Measurements from ENCODE around the gene SPATA33. TPM values are rescaled to one million over a fixed set of nuclear protein-coding genes. Genes with fewer than 3 reads are reported as not detected.
"Not testable (repeated sequence)": the region's sequence is repeated elsewhere in the genome, so short reads cannot be mapped to it uniquely, and the experiment has no call there.

Gene SPATA33
- total and polyA plus RNA-seq, 4 donors = 5.4 to 19.1 (median 8.8) TPM

GRCh38 chr16:89624777-89625761, 32.6 kb upstream of the SPATA33 start:
- WGBS, 2 donors = 59 to 65% methylated on average over 21 of the region's 21 CpGs
- no peak for ATAC-seq (ENCODE audit: insufficient read depth, low FRiP score)
- no peaks in the 10 kb centered on the region for H3K9me3 ChIP-seq (ENCODE audit: control insufficient read depth in 4 of 4, insufficient read depth in 3 of 4, low read length in 3 of 4)
- TF ChIP-seq CTCF (IDR thresholded peaks at IDR 0.05; ENCODE audit: control extremely low read depth, extremely low read depth) = no peak
- H3K27me3 ChIP-seq (ENCODE audit: control insufficient read depth in 3 of 3, insufficient read depth in 3 of 3, low read length in 2 of 3) = peaks cover 0 to 3% (median 2%) of the 10 kb centered on the region in 3 donors
- H3K9ac ChIP-seq (ENCODE audit: insufficient read depth in 1 of 2, low read length in 2 of 2) = peak overlapping the region in 1 of 2 donors; percentile 16
- peaks cover 0 to 7% (median 1%) of the 10 kb centered on the region in 5 donors for H3K4me1 ChIP-seq (ENCODE audit: control insufficient read depth in 5 of 5, insufficient read depth in 5 of 5, low read length in 5 of 5)
- H3K27ac ChIP-seq (ENCODE audit: low read depth in 1 of 2, low read length in 1 of 2) = no peak overlapping the region
- no peaks in the 10 kb centered on the region for H3K36me3 ChIP-seq (ENCODE audit: control insufficient read depth in 4 of 4, insufficient read depth in 4 of 4, low read length in 4 of 4)
- no peak for DNase-seq
- no peak overlapping the region for H3K4me3 ChIP-seq

GRCh38 chr16:89629827-89630610, 27.6 kb upstream of the SPATA33 start:
- DNase-seq (no peak), ATAC-seq (ENCODE audit: insufficient read depth, low FRiP score) (no peak)
- TF ChIP-seq CTCF (IDR thresholded peaks at IDR 0.05; ENCODE audit: control extremely low read depth, extremely low read depth) = no peak
- H3K27ac ChIP-seq (ENCODE audit: low read depth in 1 of 2, low read length in 1 of 2) = no peak overlapping the region
- peaks cover 0 to 5% (median 2%) of the 10 kb centered on the region in 3 donors for H3K27me3 ChIP-seq (ENCODE audit: control insufficient read depth in 3 of 3, insufficient read depth in 3 of 3, low read length in 2 of 3)
- H3K4me3 ChIP-seq = no peak overlapping the region
- no peak overlapping the region for H3K9ac ChIP-seq (ENCODE audit: insufficient read depth in 1 of 2, low read length in 2 of 2)
- peaks cover 0 to 2% (median 0%) of the 10 kb centered on the region in 4 donors for H3K9me3 ChIP-seq (ENCODE audit: control insufficient read depth in 4 of 4, insufficient read depth in 3 of 4, low read length in 3 of 4)
- no peaks in the 10 kb centered on the region for H3K36me3 ChIP-seq (ENCODE audit: control insufficient read depth in 4 of 4, insufficient read depth in 4 of 4, low read length in 4 of 4)
- WGBS, 2 donors = 91 to 98% methylated on average over 14 to 17 of the region's 17 CpGs
- no peaks in the 10 kb centered on the region for H3K4me1 ChIP-seq (ENCODE audit: control insufficient read depth in 5 of 5, insufficient read depth in 5 of 5, low read length in 5 of 5)

GRCh38 chr16:89633064-89633631, 24.5 kb upstream of the SPATA33 start:
- no peaks in the 10 kb centered on the region for H3K36me3 ChIP-seq (ENCODE audit: control insufficient read depth in 4 of 4, insufficient read depth in 4 of 4, low read length in 4 of 4)
- peaks cover 0 to 5% (median 2%) of the 10 kb centered on the region in 3 donors for H3K27me3 ChIP-seq (ENCODE audit: control insufficient read depth in 3 of 3, insufficient read depth in 3 of 3, low read length in 2 of 3)
- ATAC-seq (ENCODE audit: insufficient read depth, low FRiP score) = no peak
- DNase-seq = no peak
- no peak overlapping the region for H3K27ac ChIP-seq (ENCODE audit: low read depth in 1 of 2, low read length in 1 of 2)
- no peaks in the 10 kb centered on the region for H3K4me1 ChIP-seq (ENCODE audit: control insufficient read depth in 5 of 5, insufficient read depth in 5 of 5, low read length in 5 of 5)
- H3K9ac ChIP-seq (ENCODE audit: insufficient read depth in 1 of 2, low read length in 2 of 2) = no peak overlapping the region
- TF ChIP-seq CTCF (IDR thresholded peaks at IDR 0.05; ENCODE audit: control extremely low read depth, extremely low read depth) = no peak
- 83 to 91% methylated on average over 17 to 19 of the region's 19 CpGs for WGBS, 2 donors
- H3K4me3 ChIP-seq = no peak overlapping the region
- peaks cover 0 to 4% (median 0%) of the 10 kb centered on the region in 4 donors for H3K9me3 ChIP-seq (ENCODE audit: control insufficient read depth in 4 of 4, insufficient read depth in 3 of 4, low read length in 3 of 4)

- H3K27ac ChIP-seq (ENCODE audit: low read depth in 1 of 2, low read length in 1 of 2); H3K4me1 ChIP-seq (ENCODE audit: control insufficient read depth in 5 of 5, insufficient read depth in 5 of 5, low read length in 5 of 5); H3K27me3 ChIP-seq (ENCODE audit: control insufficient read depth in 3 of 3, insufficient read depth in 3 of 3, low read length in 2 of 3); H3K9ac ChIP-seq (ENCODE audit: insufficient read depth in 1 of 2, low read length in 2 of 2); ATAC-seq (ENCODE audit: insufficient read depth, low FRiP score); H3K9me3 ChIP-seq (ENCODE audit: control insufficient read depth in 4 of 4, insufficient read depth in 3 of 4, low read length in 3 of 4); DNase-seq; H3K36me3 ChIP-seq (ENCODE audit: control insufficient read depth in 4 of 4, insufficient read depth in 4 of 4, low read length in 4 of 4); H3K4me3 ChIP-seq: not testable (repeated sequence)
- 56 to 66% methylated on average over 2 of the region's 2 CpGs for WGBS, 2 donors
These were observed 22.9 kb upstream of the SPATA33 start for GRCh38 chr16:89634463-89635385.
